IPS-18c (cell line): ENCODE measurements around the gene TEPSIN.

Source experiments
- H3K4me3 ChIP-seq: 2 replicates; pipeline ENCODE4 v1.7.0; 2013; ENCODE audit warnings: low read depth, mild to moderate bottlenecking, low read length, moderate library complexity; ENCODE audit not compliant: insufficient read depth
- H3K9me3 ChIP-seq: one replicate; pipeline ENCODE4 v1.6.1; 2013; ENCODE audit warnings: mild to moderate bottlenecking, low read length, moderate library complexity; ENCODE audit not compliant: control insufficient read depth, insufficient read depth

The TEPSIN gene

DNA sequence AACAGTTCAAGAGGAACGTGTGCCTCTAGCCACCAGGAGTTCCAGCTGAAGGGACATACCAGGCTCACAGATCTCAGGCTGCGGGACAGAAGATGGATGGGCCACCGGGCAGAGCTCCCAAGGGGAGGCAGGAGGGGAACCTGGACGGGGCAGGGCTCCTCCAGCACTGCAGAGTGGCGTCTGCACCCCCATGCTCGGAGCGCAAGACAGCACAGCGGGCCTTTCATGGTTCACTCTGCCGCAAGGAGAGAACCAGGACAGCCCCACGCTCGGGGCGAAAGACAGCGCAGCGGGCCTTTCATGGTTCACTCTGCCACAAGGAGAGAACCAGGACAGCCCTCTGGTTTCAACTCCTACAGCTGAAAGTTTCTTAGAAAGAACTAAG lies 35.6 kb upstream of the TEPSIN start:
- Histone ChIP-seq H3K4me3 (no peak overlapping the region), H3K9me3 (no peaks in the 10 kb centered on the region)

DNA sequence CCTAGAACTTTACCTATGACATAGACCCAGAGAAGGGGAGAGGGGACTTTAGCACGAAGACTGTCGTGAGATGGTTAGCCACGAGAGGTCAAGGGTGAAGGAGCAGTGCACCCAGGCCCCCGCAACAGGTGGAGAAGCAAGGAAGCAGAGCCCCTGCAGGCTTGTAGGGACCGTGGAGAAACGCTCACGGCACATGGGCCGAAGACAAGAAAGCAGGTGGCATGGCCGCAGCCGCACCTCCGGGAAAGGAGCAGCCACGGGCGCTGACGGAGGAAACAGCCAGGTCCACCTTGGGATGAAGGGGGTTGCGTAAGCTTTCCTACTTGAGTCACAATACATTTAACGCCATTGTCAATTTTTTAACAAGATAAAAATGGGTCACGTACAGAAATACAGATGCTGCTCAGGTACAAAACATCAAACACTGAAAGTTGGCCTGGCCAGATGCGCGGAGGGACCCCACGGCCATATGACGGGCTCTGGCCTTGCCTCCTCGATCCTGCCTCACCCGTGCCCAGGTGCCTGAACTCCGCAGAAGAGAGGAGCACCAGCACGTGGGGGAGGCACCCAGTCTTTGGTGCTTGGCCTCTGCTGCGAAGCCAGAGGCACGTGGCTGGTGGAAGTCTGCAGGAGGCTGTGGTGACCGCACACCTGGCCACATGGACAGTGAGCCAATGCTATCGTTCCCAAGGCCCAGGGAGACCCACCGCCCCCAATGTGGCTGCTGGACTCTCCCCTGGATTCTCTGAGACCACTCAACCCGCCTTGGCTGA lies 35.0 kb upstream of the TEPSIN start:
- Histone ChIP-seq H3K9me3 (no peaks in the 10 kb centered on the region), H3K4me3 (no peak overlapping the region)

DNA sequence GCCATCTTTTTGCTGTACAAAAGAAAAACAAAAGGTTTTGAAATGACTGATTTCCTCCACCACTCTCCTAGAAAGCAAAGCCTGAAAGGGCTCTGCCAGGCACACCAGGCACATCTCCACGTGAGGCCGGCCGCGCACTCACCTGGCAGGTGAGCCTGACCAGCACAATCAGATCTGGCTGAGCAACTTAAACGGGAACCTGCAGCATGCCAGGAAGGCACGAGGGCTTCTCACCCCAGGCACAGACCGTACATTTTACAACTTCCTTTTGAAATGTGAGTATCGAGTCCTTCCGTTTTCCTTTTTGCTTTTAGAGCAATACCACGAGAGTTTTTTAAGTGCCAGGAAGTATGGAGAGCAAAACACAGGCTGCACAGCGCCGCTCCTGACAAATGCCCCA lies 33.8 kb upstream of the TEPSIN start:
- Histone ChIP-seq H3K9me3 (no peaks in the 10 kb centered on the region), H3K4me3 (no peak overlapping the region)

DNA sequence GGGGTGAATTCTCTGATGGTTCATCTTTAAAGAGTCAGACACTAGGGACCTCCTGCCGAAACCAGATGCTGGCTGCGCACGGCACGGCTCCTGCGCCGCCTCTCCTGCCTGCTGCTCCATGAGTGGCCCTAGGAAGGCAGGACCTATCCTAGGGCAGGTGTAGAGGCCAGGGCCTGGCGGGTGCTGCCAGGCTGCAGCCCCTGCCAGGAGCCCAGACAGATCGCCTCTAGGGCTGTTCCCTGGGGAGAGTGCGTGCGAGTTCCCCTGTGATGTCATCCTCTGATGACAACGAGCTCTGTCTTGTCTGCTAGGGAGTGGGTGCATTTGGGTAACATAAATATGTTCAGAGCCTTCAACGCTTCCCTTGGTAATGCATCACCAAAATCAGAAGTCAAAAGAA lies 32.4 kb upstream of the TEPSIN start:
- H3K9me3 ChIP-seq = no peaks in the 10 kb centered on the region
- no peak overlapping the region for H3K4me3 ChIP-seq

- Histone ChIP-seq H3K4me3 (no peak overlapping the region), H3K9me3 (no peaks in the 10 kb centered on the region)
Measured at GRCh38 chr17:81270279-81270678, 31.4 kb upstream of the TEPSIN start.

GRCh38 chr17:81267390-81268067 lies 28.7 kb upstream of the TEPSIN start:
- Histone ChIP-seq H3K9me3 (no peaks in the 10 kb centered on the region), H3K4me3 (no peak overlapping the region)

DNA sequence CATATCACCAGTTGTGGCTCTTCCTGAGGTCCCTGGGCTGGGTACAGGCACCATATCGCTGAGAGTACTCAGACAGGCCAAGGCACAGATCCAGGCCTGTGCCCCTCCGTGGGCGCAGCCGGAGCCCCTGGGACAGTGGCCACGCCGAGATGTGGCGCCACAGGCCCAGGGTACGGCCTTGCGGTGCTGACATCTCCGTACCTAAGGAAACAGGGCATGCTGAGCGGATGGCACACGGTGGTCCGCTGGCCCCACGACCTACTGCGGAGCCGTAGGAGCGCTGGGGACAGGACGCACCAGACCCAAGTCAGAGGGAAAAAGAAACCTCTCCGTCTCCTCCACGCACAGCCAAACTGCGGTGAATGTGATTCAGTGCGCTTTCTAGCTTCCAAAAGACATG lies 26.7 kb upstream of the TEPSIN start:
- Histone ChIP-seq H3K9me3 (peaks cover 2% of the 10 kb centered on the region), H3K4me3 (no peak overlapping the region)

GRCh38 chr17:81264640-81265039 lies 25.8 kb upstream of the TEPSIN start:
- H3K4me3 ChIP-seq = no peak overlapping the region
- H3K9me3 ChIP-seq = peaks cover 2% of the 10 kb centered on the region

- no peak overlapping the region for H3K4me3 ChIP-seq
- H3K9me3 ChIP-seq = peaks cover 2% of the 10 kb centered on the region
Measured at GRCh38 chr17:81263371-81264181, 24.7 kb upstream of the TEPSIN start.

- peaks cover 2% of the 10 kb centered on the region for H3K9me3 ChIP-seq
- no peak overlapping the region for H3K4me3 ChIP-seq
Measured at GRCh38 chr17:81261582-81262336, 22.9 kb upstream of the TEPSIN start.

- H3K4me3 ChIP-seq = no peak overlapping the region
- H3K9me3 ChIP-seq = peaks cover 2% of the 10 kb centered on the region
Measured at GRCh38 chr17:81261096-81261495, 22.2 kb upstream of the TEPSIN start.

- no peak overlapping the region for H3K4me3 ChIP-seq
Measured at GRCh38 chr17:81260641-81261040, 21.8 kb upstream of the TEPSIN start.

DNA sequence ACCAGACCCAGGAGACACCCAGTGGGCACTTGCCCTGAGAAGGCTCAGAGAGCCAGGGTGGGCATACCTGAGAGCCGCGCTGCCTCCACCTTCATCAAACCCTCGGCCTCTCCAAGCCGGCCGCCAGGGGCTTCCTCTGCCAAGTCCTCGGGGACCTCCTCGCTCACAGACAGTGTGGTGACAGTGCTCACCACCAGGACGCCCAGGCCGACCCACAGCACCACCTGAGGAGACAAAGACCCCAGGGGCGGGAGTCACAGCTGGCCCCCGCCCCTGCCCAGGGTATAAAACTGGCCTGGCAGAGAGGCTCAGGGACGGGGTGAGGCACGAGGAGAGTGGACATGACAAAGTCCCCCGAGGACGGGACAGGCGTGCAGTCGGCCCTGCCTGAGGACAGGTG lies 21.3 kb upstream of the TEPSIN start:
- Histone ChIP-seq H3K9me3 (peaks cover 2% of the 10 kb centered on the region), H3K4me3 (no peak overlapping the region)

More at GRCh38 chr17:81260641-81261040, 21.8 kb upstream of the TEPSIN start:
- peaks cover 2% of the 10 kb centered on the region for H3K9me3 ChIP-seq

DNA sequence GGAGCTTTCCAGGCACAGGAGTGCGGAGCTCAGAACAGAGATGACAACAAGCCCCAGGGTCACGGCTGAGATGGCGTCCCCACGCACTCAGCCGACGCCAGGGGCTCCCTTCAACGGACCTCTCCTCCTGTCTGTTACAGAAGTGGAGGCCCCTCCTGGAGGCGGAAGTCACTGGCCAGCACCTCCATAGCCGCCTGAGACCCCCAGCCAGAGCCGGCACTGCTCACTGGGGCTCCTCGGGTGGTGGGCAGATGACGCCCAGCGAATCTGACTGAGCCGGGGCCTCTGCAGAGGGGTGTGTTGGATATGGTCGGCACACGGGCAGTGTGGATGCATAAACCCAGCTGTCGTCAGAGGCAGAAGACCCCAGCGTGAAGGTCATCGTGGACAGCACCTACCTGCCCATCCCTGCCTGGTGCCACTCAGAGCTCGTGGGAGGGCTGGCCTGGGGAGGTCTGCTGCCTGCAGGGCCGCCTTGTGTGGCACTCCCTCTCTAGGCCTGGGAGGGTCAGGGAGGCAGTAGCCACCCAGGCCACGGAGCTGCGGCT lies 20.3 kb upstream of the TEPSIN start:
- H3K9me3 ChIP-seq = peaks cover 2% of the 10 kb centered on the region
- H3K4me3 ChIP-seq = no peak overlapping the region

GRCh38 chr17:81258292-81258691 lies 19.4 kb upstream of the TEPSIN start:
- no peak overlapping the region for H3K4me3 ChIP-seq
- H3K9me3 ChIP-seq = peaks cover 2% of the 10 kb centered on the region

GRCh38 chr17:81257533-81257932 lies 18.7 kb upstream of the TEPSIN start:
- H3K4me3 ChIP-seq = no peak overlapping the region
- H3K9me3 ChIP-seq = peaks cover 2% of the 10 kb centered on the region

- peaks cover 2% of the 10 kb centered on the region for H3K9me3 ChIP-seq
- H3K4me3 ChIP-seq = no peak overlapping the region
Measured at GRCh38 chr17:81256616-81257015, 17.8 kb upstream of the TEPSIN start.
